ENCODE measurements around the gene TSPO2.
"Not testable (repeated sequence)": the region's sequence is repeated elsewhere in the genome, so short reads cannot be mapped to it uniquely, and the experiment has no call there.

The TSPO2 gene

DNA sequence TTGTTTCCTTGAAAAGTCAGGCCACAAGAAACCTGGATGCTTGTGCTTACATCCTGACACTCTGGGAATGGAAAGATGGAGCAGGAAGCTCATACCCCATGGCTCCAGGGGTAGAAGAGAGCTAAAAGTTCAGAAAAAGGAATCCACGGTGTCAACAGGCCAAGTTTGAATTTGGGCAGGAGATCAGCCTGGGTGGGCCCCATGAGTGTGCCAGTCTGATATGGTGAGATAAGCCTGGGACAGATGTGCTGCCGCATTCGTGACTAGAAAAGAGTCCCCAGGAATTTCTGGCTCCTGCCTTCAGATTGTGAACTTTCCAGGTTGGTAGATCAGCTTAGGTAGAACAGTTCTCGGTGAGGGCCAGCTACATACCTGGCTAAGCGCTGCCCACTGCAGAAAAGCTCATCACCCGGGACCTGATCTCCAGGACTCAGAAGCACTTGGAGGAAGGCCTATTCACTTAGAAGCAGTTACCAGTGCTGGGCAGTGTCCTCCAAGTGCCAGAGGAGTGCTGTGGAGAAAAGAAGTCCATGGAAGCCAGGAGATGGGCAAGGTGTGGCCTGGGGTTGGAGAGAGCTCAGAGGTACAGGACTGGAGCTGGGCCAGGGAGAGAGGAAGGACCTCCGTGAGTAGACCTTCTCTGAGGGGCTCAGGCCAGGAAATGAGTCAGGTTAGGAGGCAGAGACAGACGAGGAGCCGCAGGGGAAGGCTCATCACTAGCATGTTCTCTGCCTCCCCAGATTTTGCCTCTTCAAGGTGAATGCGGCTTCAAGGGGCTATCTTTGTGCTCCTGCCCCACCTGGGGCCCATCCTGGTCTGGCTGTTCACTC is at the start of gene TSPO2:
TSPO2 (plus strand) TSS at position 242 of the 830 bp plus-strand sequence; CDS start at position 761, 519 bp downstream.
- no peak for DNase-seq

GRCh38 chr6:40992746-40993145 is 49.5 kb upstream of the TSPO2 start:
- DNase-seq, result no peak

DNA sequence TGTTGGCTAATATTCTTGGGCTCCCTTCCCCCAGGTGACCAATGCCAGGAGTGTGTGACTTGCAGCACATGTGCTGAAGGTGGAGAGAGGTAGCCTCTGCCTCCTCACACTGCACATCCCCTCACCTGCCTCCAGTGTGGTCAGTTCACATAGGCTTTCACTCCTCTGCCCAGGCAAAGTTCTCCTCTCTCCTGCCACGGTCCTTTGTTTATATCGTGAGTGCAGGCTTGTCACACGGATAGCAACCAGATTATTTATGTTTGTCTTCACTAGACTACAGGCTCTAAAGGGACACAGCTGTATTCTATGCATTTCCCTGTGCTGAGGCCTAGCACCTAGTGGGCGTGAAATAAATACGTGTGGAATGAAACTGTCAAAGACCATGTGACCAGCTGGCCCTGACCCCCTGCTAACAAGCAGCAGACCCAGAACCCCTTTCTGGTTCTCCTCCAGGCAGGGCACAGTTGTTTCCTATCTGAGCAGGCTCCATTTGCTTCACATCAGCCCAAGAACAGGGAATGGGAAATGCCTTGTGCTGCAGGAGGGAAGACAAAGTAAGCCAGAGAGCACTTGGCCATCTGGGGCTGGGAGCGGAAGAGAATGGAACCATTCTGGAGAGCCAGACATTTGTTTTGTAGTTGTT is 45.6 kb upstream of the TSPO2 start:
- DNase-seq, result no peak

DNA sequence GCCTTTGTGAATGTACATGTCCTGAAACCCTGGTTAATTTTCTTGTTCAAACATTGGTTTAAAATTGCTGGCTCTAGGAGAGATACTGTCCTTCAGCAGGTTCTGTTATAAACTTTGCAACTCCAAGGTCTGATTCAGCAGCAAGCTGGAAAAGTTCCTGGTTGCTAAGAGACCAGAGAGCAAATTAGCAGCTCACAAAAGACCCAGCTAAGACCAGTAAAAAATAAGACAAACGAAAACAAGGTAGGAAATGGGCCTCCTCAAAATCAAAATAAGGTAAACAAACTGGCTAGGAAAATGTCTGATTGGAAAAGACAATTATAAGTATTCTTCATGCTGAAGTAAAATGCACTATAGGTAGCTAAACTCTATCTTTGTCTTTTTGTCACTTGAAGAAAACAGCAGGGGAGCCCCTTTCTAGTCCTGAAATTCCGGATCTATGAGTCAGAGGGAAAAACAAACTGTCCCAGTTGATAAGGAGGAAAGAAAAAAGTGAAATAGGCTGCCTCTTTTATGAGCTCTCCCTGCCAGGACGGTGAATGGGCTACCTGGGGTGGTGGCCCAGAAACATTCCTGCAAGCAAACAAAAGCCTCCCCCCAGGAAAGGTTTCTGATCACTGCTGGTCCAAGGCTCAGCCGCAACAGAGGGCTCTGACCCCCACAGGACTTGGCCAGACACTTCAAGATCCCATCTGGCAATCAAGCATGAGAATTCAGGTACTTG is 44.9 kb upstream of the TSPO2 start:
- DNase-seq, result no peak

DNA sequence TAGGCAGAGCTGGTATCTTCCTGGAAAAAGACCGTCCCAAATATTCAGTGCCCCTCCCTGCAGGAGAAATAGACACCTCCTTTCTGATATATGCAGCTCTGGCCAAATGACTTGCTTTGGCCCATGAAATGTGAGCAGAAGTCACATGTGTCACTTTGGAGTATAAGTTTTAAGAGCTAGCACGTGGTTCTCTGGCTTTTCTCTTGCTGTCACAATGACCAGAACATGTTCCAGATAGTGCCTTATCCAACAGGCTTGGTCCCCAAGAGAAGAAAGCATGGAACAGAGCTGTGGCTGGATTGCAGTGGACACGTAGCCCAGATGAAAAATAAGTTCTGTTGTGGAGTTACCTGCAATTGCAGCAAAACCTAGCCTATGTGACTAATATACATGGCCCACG is 43.6 kb upstream of the TSPO2 start:
- DNase-seq, result no peak

DNA sequence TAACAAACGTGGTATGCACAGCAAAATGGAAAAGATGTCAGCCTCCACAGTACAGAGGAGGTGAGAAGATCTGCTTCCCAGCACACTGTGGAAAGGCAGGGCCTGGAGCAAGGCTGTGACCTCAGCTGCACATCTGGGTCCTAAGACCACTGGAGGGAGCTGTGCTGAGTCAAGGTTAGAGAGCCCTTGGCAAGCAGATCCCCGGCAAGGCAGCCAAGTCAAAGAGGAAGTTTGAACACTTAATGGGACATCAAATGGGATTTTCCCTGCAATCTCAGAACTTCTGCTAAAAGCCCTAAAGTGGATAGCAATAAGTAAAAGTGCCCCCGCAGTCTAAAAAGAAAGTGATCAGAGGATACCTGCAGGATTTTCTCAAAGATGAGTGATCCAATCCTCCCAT is 42.7 kb upstream of the TSPO2 start:
- peak; percentile 16 to 25 for DNase-seq

GRCh38 chr6:41000248-41000647 is 42.0 kb upstream of the TSPO2 start:
- DNase-seq, result no peak

DNA sequence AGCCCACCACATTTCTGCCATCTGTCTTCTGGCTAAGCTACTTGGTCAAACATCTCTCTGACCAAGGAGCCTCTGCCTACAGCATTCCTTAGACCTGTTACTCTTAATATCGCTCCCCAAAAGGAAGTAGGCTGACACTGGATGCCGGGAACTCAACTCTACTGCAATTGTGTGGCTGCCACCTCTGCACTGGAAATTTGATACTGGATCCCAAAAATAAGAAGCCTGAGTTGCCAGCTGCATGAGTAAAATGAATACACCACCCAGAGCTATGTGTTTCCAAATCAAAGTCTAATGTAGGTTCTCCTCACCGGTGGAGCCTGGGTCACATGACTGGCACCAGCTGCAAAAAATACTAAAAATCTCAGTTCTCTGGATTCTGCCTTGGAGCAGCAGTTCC is 40.1 kb upstream of the TSPO2 start:
- DNase-seq, result no peak

DNA sequence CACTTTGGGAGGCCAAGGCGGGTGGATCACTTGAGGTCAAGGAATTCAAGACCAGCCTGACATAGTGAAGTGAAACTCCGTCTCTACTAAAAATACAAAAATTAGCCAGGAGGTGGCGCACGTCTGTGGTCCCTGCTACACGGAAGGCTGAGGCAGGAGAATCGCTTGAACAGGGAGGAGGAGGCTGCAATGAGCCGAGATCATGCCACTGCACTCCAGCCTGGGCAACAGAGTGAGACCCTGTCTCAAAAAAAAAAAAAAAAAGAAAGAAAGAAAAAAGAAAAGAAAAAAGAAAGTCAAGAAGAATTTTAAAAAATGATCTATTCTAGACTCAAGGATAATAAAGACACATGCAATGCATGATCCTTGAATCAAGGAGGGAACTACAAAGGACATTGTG is 36.0 kb upstream of the TSPO2 start:
- DNase-seq, result peak; percentile 58 to 74

DNA sequence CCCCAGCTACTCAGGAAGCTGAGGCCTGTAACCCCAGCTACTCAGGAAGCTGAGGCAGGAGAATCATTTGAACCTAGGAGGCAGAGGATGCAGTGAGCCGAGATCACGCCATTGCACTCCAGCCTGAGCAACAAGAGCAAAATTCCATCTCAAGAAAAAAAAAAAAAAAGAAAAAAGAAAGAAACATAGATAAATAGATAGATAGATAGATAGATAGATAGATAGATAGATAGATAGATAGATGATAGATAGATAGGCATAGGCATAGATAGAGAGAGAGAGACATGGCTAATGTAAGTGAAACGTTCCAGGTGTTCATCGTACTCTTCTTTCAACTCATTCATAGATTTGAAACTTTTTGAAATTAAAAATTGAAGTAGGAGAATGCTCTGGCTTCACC is 35.3 kb upstream of the TSPO2 start:
- not testable (repeated sequence) for DNase-seq

- no peak for DNase-seq
Measured at GRCh38 chr6:41008011-41008410, 34.3 kb upstream of the TSPO2 start.

DNA sequence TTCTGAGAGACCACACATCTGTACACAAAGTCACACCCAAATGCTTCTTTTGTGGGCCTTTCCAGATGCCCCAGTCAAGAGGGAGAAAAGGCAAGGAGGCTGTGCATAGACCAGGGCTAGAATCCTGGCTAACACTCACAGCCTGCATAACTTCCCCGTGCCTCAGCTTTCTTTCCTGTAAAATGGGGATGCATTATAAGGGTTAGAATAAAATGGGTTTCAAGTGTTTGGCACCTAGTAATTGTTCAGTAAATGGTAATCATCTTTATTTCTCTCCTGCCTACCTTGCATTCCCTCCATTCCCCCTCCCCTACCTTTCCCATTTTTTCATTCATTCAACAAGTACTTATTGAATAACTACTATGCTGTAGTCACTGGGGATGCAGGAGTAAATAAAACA is 32.6 kb upstream of the TSPO2 start:
- DNase-seq, result no peak

DNA sequence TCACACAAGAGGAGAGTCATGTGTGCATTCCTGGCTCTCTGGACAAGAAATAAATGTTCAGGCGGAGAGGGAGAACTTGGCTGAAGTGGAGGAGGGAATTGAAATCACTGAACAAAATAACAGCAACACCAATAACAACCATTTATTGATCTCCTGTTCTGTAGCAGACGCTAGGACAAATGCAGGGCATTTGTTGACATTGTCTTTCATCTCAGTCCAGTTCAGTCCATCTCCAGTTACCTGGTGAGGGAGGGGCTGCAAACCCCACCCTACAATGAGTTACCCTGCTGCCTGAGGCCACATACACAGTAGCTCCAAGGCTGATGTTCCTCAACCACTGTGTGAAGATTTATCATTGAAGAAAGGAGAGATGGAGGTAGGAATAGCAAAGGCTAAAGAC is 30.6 kb upstream of the TSPO2 start:
- no peak for DNase-seq

GRCh38 chr6:41013466-41014153 is 28.7 kb upstream of the TSPO2 start:
- DNase-seq, result no peak

DNA sequence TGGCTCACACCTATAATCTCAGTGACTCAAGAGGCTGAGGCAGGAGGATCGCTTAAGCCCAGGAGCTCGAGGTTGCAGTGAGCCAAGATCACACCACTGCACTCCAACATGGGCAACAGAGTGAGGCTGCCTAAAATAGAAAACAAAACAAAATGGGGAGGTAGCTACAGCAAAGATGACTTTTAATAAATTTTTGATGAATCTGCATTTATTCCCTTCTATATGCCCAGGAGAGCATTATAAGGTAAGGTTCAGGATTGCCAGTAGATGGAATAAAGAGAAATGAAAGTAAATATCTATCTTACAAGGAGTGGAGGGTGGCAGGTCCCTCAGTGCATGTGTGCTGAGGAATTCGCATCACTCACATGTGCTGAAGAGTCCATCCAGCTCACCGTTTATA is 27.5 kb upstream of the TSPO2 start:
- no peak for DNase-seq

DNA sequence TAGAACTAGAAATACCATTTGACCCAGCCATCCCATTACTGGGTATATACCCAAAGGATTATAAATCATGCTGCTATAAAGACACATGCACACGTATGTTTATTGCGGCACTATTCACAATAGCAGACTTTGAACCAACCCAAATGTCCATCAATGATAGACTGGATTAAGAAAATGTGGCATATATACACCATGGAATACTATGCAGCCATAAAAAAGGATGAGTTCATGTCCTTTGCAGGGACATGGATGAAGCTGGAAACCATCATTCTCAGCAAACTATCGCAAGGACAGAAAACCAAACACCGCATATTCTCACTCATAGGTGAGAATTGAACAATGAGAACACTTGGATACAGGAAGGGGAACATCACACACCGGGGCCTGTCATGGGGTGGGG is 26.4 kb upstream of the TSPO2 start:
- DNase-seq, result not testable (repeated sequence)

- no peak for DNase-seq
Measured at GRCh38 chr6:41017663-41018062, 24.6 kb upstream of the TSPO2 start.

DNA sequence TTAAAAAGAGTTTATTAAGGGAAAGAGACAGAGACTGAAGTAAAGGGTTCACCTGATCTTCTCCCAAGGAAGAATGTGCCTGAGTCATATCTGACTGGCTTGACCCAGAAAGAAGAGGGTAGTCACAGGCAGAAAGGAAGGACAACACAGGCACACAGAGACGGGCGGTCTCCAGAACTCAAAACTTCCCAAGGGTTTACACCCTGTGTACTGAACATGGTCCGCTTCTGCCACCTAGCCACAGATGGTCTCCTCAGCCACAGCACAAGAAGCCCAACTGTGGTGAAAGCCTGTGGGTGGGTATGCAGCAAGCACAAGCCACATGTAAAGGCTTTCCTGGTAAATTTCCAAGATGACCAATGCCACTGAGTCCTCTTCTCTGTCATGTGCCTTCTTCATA is 20.4 kb upstream of the TSPO2 start:
- DNase-seq, result no peak

- no peak for DNase-seq
Measured at GRCh38 chr6:41022294-41022693, 20.0 kb upstream of the TSPO2 start.

- DNase-seq, result no peak
Measured at GRCh38 chr6:41023114-41023513, 19.2 kb upstream of the TSPO2 start.

DNA sequence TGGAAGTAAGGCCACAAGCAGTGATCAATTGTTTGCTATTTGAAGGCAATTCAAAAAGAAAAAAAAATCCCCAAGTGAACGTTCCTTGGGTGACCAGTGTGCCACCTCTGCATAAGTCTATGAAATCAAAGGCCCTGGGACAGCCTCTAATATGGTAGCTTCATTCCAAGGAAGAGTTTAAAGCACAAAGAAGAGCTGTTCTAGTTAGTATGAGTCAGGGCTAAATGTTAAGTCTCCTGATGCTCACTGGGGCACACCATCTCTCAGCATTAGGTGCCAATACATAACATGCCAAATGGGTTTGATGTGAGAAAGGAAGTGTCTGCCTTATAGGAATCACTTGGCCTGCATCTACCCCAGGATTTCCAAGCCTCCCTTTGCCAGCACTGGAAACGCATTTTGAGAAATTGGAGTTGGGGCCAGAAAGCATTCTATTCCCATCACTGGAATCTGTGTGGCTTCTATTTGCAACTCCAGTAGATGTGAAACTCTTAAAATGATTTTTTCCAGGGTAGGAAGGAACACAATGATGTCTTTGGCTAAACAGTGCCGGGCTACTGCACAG is 16.2 kb upstream of the TSPO2 start:
- DNase-seq, result no peak

DNA sequence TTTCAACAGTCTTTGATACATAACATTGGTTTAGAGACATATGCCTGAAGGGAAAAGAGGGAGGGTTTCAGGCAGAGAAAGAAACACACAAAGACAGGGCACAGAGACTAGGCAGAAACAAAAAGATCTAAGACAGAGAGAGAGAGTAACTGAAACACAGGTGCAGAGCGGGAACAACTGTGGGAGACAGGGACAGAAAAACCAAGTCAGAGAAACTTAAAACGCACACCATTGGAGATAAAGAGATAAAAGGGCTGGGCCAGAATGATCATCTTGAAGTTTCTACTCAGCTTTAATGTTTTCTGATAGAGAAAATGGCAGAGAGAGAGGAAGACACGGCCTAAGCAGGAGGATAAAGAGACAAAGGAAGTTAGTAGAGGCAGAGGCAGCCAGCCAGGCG is 15.0 kb upstream of the TSPO2 start:
- DNase-seq, result no peak
